ENCODE measurements around the gene RBAK. TPM values are rescaled to one million over a fixed set of nuclear protein-coding genes. Genes with fewer than 3 reads are reported as not detected.
"Not testable (repeated sequence)": the region's sequence is repeated elsewhere in the genome, so short reads cannot be mapped to it uniquely, and the experiment has no call there.

RBAK gene
- total RNA-seq, 4 donors from 2014 or later: 7.6 to 12.0 (median 9.7) TPM

GRCh38 chr7:5050676-5051075, 5.0 kb downstream of the RBAK start:
- intact Hi-C loops (cut with DNase I; ENCODE audit: low total_unique reads): no loop called here
- no peak overlapping the region for H3K4me3 ChIP-seq (ENCODE audit: low read depth, poor library complexity, severe bottlenecking)
- no peak for TF ChIP-seq POLR2A (IDR thresholded peaks at IDR 0.05)
- TF ChIP-seq, protein P1, sequence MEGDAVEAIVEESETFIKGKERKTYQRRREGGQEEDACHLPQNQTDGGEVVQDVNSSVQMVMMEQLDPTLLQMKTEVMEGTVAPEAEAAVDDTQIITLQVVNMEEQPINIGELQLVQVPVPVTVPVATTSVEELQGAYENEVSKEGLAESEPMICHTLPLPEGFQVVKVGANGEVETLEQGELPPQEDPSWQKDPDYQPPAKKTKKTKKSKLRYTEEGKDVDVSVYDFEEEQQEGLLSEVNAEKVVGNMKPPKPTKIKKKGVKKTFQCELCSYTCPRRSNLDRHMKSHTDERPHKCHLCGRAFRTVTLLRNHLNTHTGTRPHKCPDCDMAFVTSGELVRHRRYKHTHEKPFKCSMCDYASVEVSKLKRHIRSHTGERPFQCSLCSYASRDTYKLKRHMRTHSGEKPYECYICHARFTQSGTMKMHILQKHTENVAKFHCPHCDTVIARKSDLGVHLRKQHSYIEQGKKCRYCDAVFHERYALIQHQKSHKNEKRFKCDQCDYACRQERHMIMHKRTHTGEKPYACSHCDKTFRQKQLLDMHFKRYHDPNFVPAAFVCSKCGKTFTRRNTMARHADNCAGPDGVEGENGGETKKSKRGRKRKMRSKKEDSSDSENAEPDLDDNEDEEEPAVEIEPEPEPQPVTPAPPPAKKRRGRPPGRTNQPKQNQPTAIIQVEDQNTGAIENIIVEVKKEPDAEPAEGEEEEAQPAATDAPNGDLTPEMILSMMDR (IDR thresholded peaks at IDR 0.05): no peak
- DNase-seq (ENCODE audit: low spot score in 2 of 2): no peak
- WGBS, 2 donors: 93 to 97% methylated on average over 2 of the region's 2 CpGs

DNA sequence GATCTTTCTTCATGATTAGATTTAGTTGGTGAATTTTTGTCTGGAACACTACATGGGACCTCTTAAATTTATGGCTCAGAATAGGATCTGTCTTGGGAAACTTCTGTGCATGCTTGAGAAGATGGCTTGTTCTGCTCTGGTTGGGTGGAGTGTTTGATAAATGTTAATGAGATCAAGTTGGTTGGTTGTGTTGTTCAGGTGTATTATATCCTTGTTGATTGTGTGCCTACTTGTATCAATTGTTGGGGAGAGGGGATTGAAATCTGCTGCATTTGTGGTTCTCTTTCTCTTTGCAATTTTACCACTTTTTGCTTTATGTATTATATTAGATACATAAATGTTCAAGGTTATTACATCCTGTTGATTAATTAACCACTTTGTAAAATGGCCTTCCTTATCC, 6.1 kb downstream of the RBAK start:
- H3K4me3 ChIP-seq (ENCODE audit: low read depth, poor library complexity, severe bottlenecking); DNase-seq (ENCODE audit: low spot score in 2 of 2); intact Hi-C loops (cut with DNase I; ENCODE audit: low total_unique reads): not testable (repeated sequence)

DNA sequence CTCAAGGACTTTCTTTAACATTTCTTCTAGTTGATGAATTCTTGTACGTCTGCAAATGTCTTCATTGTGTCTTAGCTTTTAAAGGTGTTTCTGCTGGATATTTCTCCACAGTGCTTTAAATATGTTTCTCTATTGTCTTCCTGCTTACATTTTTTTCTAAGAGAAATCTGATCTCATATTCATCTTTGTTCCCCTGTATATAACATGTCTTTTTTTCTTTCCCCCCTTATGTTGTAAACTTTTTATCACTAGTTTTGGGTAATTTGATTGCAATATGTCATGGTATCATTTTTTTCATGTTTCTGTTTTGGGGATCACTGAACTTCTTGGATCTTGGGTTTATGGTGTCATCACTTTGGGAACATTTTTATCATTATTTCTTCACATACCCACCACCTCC, 7.5 kb downstream of the RBAK start:
- intact Hi-C loops (cut with DNase I; ENCODE audit: low total_unique reads): no loop called here
- no peak for DNase-seq (ENCODE audit: low spot score in 2 of 2)
- no peak for TF ChIP-seq POLR2A (IDR thresholded peaks at IDR 0.05)
- TF ChIP-seq, protein P1 (IDR thresholded peaks at IDR 0.05): no peak
- H3K4me3 ChIP-seq (ENCODE audit: low read depth, poor library complexity, severe bottlenecking): no peak overlapping the region
- WGBS, 2 donors: 96 to 100% methylated on average over 1 of the region's 1 CpG

DNA sequence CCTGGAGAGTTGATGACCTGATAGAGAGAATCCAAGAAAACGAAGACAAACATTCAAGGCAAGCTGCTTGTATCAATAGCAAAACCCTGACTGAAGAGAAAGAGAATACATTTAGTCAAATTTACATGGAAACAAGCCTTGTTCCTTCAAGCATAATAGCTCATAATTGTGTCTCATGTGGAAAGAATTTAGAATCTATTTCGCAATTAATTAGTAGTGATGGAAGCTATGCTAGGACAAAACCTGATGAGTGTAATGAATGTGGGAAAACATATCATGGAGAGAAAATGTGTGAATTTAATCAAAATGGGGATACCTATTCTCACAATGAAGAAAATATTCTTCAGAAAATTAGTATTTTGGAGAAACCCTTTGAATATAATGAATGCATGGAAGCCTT, 18.0 kb downstream of the RBAK start:
- WGBS, 2 donors: 95 to 96% methylated on average over 2 of the region's 2 CpGs
- DNase-seq (ENCODE audit: low spot score in 2 of 2): no peak
- H3K4me3 ChIP-seq (ENCODE audit: low read depth, poor library complexity, severe bottlenecking): no peak overlapping the region
- intact Hi-C loops (cut with DNase I; ENCODE audit: low total_unique reads): no loop called here
- TF ChIP-seq, protein P1 (IDR thresholded peaks at IDR 0.05): no peak
- TF ChIP-seq POLR2A (IDR thresholded peaks at IDR 0.05): no peak

DNA sequence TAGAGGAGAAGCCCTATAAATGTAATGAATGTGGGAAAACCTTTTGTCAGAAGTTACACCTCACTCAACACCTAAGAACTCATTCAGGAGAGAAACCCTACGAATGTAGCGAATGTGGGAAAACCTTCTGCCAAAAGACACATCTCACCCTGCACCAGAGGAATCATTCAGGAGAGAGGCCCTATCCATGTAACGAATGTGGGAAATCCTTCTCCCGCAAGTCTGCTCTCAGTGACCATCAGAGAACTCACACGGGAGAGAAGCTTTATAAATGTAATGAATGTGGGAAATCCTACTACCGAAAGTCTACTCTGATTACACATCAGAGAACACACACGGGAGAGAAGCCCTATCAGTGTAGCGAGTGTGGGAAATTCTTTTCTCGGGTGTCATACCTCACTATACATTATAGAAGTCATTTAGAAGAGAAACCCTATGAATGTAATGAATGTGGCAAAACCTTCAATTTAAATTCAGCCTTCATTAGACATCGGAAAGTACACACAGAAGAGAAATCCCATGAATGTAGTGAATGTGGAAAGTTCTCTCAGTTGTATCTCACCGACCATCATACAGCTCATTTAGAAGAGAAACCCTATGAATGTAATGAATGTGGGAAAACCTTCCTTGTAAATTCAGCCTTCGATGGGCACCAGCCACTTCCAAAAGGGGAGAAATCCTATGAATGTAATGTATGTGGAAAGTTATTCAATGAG, 18.9 kb downstream of the RBAK start:
- 81 to 98% methylated on average over 12 of the region's 12 CpGs for WGBS, 2 donors
- TF ChIP-seq, protein P1 (IDR thresholded peaks at IDR 0.05): no peak
- TF ChIP-seq POLR2A (IDR thresholded peaks at IDR 0.05): no peak
- no peak overlapping the region for H3K4me3 ChIP-seq (ENCODE audit: low read depth, poor library complexity, severe bottlenecking)
- no peak for DNase-seq (ENCODE audit: low spot score in 2 of 2)
- intact Hi-C loops (cut with DNase I; ENCODE audit: low total_unique reads): no loop called here

GRCh38 chr7:5065107-5065407, 19.4 kb downstream of the RBAK start:
- WGBS, 2 donors: 96 to 98% methylated on average over 5 of the region's 5 CpGs
- no peak for TF ChIP-seq POLR2A (IDR thresholded peaks at IDR 0.05)
- no peak for DNase-seq (ENCODE audit: low spot score in 2 of 2)
- intact Hi-C loops (cut with DNase I; ENCODE audit: low total_unique reads): no loop called here
- no peak overlapping the region for H3K4me3 ChIP-seq (ENCODE audit: low read depth, poor library complexity, severe bottlenecking)

- TF ChIP-seq, protein P1 (IDR thresholded peaks at IDR 0.05): no peak
- no peak for TF ChIP-seq POLR2A (IDR thresholded peaks at IDR 0.05)
- no peak for DNase-seq (ENCODE audit: low spot score in 2 of 2)
- 88 to 95% methylated on average over 4 of the region's 4 CpGs for WGBS, 2 donors
- intact Hi-C loops (cut with DNase I; ENCODE audit: low total_unique reads): no loop called here
- H3K4me3 ChIP-seq (ENCODE audit: low read depth, poor library complexity, severe bottlenecking): no peak overlapping the region
These were observed 22.9 kb downstream of the RBAK start for GRCh38 chr7:5068521-5068920.
